Parathyroid adenoma (tissue), 2 donors: ENCODE measurements around the gene RAET1E.
A peak's percentile ranks its signal among the peaks of the same experiment; 100 is the strongest.

Source experiments
- H2AFZ ChIP-seq: fragments of 300-600 bp; sonication (generic); one replicate; pipeline ENCODE4 v1.7.0; 2017; ENCODE audit warnings: antibody characterized with exemption, mild to moderate bottlenecking
- H3K27ac ChIP-seq: fragments of 300-600 bp; sonication (generic); one replicate; pipeline ENCODE4 v1.7.0; 2017
- H3K27me3 ChIP-seq: fragments of 300-600 bp; sonication (generic); one replicate; pipeline ENCODE4 v1.7.0; 2017; ENCODE audit warnings: low read length; ENCODE audit not compliant: control insufficient read depth, insufficient read depth
- H3K36me3 ChIP-seq: fragments of 300-600 bp; sonication (generic); one replicate; pipeline ENCODE4 v1.7.0; 2017; ENCODE audit warnings: low read length; ENCODE audit not compliant: control insufficient read depth, insufficient read depth
- H3K4me1 ChIP-seq: fragments of 300-600 bp; sonication (generic); one replicate; pipeline ENCODE4 v1.7.0; 2017; ENCODE audit warnings: control low read depth
- H3K4me2 ChIP-seq: fragments of 300-600 bp; sonication (generic); one replicate; pipeline ENCODE4 v1.7.0; 2017; ENCODE audit warnings: low read length
- H3K4me3 ChIP-seq: fragments of 300-600 bp; sonication (generic); one replicate; pipeline ENCODE4 v1.7.0; 2017; ENCODE audit warnings: low read depth, low read length
- H3K79me2 ChIP-seq: fragments of 300-600 bp; sonication (generic); one replicate; pipeline ENCODE4 v1.7.0; 2017; ENCODE audit warnings: control low read depth
- H3K9ac ChIP-seq: fragments of 300-600 bp; sonication (generic); one replicate; pipeline ENCODE4 v1.7.0; 2017; ENCODE audit warnings: mild to moderate bottlenecking
- H3K9me3 ChIP-seq: fragments of 300-600 bp; sonication (generic); one replicate; pipeline ENCODE4 v1.7.0; 2017; ENCODE audit warnings: low read length; ENCODE audit not compliant: control insufficient read depth
- TF ChIP-seq, protein P1 (sequence below): fragments of 300-600 bp; sonication (generic); IDR thresholded peaks from one replicate; pipeline ENCODE4 v1.7.0; 2017; ENCODE audit warnings: antibody characterized with exemption, mild to moderate bottlenecking
- donor health status: primary hyperparathyroidism.

Gene RAET1E

DNA sequence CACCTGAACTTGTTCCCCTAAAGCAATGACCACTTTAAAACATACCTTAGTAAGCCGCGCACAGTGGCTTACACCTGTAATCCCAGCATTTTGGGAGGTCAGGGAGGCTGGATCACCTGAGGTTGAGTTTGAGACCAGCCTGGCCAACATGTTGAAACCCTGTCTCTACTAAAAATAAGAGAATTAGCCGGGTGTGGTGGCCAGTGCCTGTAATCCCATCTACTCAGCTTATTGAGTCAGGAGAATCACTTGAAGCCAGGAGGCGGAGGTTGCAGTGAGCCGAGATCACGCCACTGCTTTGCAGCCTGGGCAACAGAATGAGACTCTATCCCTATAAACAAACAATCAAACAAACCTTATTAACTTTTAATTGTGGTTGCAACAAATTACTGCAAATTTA, 1.6 kb upstream of the RAET1E start:
- no peaks in the 10 kb centered on the region for H3K36me3 ChIP-seq
- no peak overlapping the region for H3K27ac ChIP-seq
- TF ChIP-seq, protein P1, sequence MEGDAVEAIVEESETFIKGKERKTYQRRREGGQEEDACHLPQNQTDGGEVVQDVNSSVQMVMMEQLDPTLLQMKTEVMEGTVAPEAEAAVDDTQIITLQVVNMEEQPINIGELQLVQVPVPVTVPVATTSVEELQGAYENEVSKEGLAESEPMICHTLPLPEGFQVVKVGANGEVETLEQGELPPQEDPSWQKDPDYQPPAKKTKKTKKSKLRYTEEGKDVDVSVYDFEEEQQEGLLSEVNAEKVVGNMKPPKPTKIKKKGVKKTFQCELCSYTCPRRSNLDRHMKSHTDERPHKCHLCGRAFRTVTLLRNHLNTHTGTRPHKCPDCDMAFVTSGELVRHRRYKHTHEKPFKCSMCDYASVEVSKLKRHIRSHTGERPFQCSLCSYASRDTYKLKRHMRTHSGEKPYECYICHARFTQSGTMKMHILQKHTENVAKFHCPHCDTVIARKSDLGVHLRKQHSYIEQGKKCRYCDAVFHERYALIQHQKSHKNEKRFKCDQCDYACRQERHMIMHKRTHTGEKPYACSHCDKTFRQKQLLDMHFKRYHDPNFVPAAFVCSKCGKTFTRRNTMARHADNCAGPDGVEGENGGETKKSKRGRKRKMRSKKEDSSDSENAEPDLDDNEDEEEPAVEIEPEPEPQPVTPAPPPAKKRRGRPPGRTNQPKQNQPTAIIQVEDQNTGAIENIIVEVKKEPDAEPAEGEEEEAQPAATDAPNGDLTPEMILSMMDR: no peak

DNA sequence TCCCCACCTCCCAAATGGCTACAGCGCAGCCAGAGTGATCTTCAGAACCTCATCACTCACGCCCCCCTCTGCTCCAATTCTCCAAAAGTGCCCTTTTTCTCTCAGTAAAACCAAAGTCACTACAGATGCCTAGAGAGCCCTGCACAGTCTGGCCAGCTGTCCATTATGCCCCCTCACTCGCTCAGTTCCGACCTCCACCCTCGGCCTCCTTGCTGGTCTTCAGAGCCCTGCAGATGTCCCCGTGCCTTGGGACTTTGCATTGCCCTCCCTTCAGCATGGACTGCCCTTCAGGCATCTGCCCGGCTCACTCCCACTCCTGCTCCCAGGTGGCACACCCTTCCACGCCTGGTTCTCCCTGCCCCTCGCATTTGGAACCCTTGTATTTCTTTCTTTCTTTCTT, 1.1 kb upstream of the RAET1E start:
- H3K27me3 ChIP-seq: no peaks in the 10 kb centered on the region
- TF ChIP-seq, protein P1: no peak
- H3K4me3 ChIP-seq: no peak overlapping the region
- H2AFZ ChIP-seq: no peak overlapping the region
- no peak overlapping the region for H3K27ac ChIP-seq
- H3K36me3 ChIP-seq: no peaks in the 10 kb centered on the region
- H3K9me3 ChIP-seq: no peaks in the 10 kb centered on the region
- no peaks in the 10 kb centered on the region for H3K79me2 ChIP-seq
- no peak overlapping the region for H3K4me2 ChIP-seq
- peaks cover 18% of the 10 kb centered on the region for H3K4me1 ChIP-seq
- no peak overlapping the region for H3K9ac ChIP-seq

More for the DNA sequence above, 1.6 kb upstream of the RAET1E start:
- no peaks in the 10 kb centered on the region for H3K79me2 ChIP-seq
- H3K9ac ChIP-seq: no peak overlapping the region
- peaks cover 18% of the 10 kb centered on the region for H3K4me1 ChIP-seq
- H3K9me3 ChIP-seq: no peaks in the 10 kb centered on the region
- H2AFZ ChIP-seq: no peak overlapping the region
- H3K4me2 ChIP-seq: no peak overlapping the region
- no peaks in the 10 kb centered on the region for H3K27me3 ChIP-seq
- H3K4me3 ChIP-seq: no peak overlapping the region

DNA sequence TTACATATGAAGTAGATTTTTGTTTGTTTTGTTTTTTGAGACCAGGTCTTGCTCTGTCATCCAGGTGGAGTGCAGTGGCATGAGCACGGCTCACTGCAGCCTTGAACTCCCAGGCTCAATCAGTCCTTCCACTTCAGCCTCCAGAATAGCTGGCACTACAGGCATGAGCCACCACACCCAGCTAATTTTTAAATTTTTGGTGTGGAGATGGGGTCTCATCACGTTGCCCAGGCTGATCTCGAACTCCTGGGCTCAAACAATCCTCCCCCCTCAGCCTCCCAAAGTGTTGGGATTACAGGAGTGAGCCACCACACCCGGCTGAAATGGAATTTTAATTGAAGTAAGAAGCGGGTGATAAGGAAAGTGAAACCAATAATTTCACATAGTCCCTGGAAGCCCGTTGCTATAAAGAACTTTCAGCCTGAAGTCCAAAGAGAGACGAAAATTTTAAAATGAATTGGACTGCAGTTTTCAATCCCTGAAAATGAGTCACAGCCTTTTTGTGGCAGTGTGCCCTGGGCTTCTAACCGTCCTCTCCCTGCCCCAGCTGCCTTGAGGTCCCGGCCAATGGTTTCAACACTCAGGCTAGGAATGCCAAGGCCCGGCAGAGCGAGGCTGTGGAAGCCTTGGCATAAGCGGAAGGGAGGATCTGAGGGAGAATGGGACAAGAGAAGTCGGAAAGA, 757 bp downstream of the RAET1E start:
- H3K9ac ChIP-seq: no peak overlapping the region

DNA sequence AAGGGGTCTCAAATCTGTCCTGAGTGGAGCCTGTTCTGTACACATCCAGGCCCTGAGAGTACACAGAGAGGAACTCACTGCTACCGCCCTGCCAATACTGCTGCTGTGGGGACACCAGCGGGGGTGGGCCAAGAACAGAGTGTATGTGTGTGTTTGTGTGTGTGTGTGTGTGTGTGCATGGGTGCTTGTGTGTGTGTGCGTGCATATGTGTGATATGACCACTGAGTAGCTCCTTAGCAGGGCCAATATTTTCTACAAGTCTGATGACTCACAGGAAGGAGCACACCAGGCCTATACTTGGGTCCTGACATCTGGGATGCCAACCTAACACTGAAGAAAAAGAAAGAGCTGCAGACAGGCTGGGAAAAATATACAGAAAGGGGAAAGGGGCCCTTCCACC, 1.4 kb downstream of the RAET1E start:
- TF ChIP-seq, protein P1: no peak
- Histone ChIP-seq H3K9ac (no peak overlapping the region), H3K4me2 (no peak overlapping the region), H3K4me3 (no peak overlapping the region), H3K27me3 (no peaks in the 10 kb centered on the region), H3K36me3 (no peaks in the 10 kb centered on the region), H3K79me2 (no peaks in the 10 kb centered on the region), H2AFZ (no peak overlapping the region), H3K27ac (peak overlapping the region; percentile 53), H3K4me1 (peaks cover 18% of the 10 kb centered on the region), H3K9me3 (no peaks in the 10 kb centered on the region)

More for the DNA sequence above, 757 bp downstream of the RAET1E start:
- no peak overlapping the region for H3K4me2 ChIP-seq
- TF ChIP-seq, protein P1: no peak
- no peak overlapping the region for H2AFZ ChIP-seq
- peaks cover 18% of the 10 kb centered on the region for H3K4me1 ChIP-seq
- H3K27ac ChIP-seq: peak overlapping the region; percentile 3
- no peak overlapping the region for H3K4me3 ChIP-seq
- no peaks in the 10 kb centered on the region for H3K36me3 ChIP-seq
- no peaks in the 10 kb centered on the region for H3K79me2 ChIP-seq
- H3K9me3 ChIP-seq: no peaks in the 10 kb centered on the region
- no peaks in the 10 kb centered on the region for H3K27me3 ChIP-seq

DNA sequence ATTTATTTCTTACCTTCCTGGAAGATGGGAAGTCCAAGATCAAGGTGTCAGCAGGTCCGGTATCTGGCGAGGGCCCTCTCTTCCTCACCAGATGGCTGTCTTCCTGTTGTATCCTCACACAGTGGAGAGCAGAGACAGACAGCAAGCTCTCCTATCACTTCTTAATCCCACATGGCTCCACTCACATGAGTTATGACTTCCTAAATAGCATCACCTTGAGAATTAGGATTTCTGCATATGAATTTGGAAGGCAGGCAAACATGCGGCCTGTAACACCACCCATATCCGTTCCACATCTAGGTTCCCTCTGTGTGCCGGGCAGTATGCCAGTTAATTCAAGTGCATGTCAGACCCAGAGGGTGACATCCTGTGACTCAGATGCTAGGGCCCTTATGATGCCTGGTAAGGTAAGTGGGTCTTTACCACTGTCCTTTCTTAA, 2.1 kb downstream of the RAET1E start:
- H3K27ac ChIP-seq: peak overlapping the region; percentile 53
- peak overlapping the region; percentile 81 for H2AFZ ChIP-seq
- H3K4me2 ChIP-seq: no peak overlapping the region
- TF ChIP-seq, protein P1: no peak
- H3K4me3 ChIP-seq: no peak overlapping the region
- no peaks in the 10 kb centered on the region for H3K27me3 ChIP-seq
- H3K9ac ChIP-seq: no peak overlapping the region
- H3K4me1 ChIP-seq: peaks cover 18% of the 10 kb centered on the region
- H3K79me2 ChIP-seq: no peaks in the 10 kb centered on the region
- no peaks in the 10 kb centered on the region for H3K36me3 ChIP-seq
- no peaks in the 10 kb centered on the region for H3K9me3 ChIP-seq
